ENCODE results near the gene SNRPA. TPM values are rescaled to one million over a fixed set of nuclear protein-coding genes. Genes with fewer than 3 reads are reported as not detected.
"Not testable (repeated sequence)": the region's sequence is repeated elsewhere in the genome, so short reads cannot be mapped to it uniquely, and the experiment has no call there.

The SNRPA gene
- total and polyA plus RNA-seq, 2 of the 8 experiments (the other 6 are each of a cell fraction or from before 2014, with no cell fraction given), result 201 to 202 TPM

DNA sequence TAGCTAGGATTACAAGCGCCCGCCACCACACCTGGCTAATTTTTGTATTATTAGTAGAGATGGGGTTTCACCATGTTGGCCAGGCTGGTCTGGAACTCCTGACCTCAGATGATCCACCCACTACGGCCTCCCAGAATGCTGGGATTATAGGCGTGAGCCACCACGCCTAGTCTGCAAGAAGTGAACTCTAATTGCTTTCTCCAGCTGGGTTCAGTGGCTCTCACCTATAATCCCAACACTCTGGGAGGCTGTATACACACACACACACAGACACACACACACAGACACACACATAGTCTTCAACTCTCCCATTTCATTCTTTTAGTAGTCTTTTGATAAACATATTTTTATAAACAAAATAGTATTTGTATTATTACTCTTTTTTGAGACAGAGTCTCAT, 20.9 kb upstream of the SNRPA start:
- not testable (repeated sequence) for H2AFZ ChIP-seq (ENCODE audit: low read length); H4K5ac ChIP-seq (ENCODE audit: insufficient read length, low read depth, low read length); H3K27me3 ChIP-seq (replicated peaks in 1 of 4; ENCODE audit: control insufficient read depth in 3 of 4, extremely low read depth in 1 of 4, insufficient read depth in 3 of 4, low read length in 3 of 4); FAIRE-seq; H3K27ac ChIP-seq (ENCODE audit: low read depth, low read length); H2BK15ac ChIP-seq (ENCODE audit: low read length); H3K4me2 ChIP-seq (ENCODE audit: insufficient read depth in 1 of 2, low read depth in 2 of 2, low read length in 2 of 2); H2BK20ac ChIP-seq (ENCODE audit: low read length); H3K4me1 ChIP-seq (replicated peaks in 1 of 4; ENCODE audit: control insufficient read depth in 3 of 4, insufficient read depth in 4 of 4, low read length in 3 of 4); H4K20me1 ChIP-seq (replicated peaks in 1 of 2; ENCODE audit: control insufficient read depth in 1 of 2, insufficient read depth in 2 of 2, low read length in 2 of 2); H4K8ac ChIP-seq (ENCODE audit: extremely low read depth, insufficient read depth, low read length); H3K79me2 ChIP-seq (ENCODE audit: control insufficient read depth in 1 of 2, insufficient read depth in 2 of 2, low read length in 2 of 2); H3K18ac ChIP-seq (ENCODE audit: extremely low read depth, low read length); H2BK120ac ChIP-seq (replicated peaks; ENCODE audit: low read depth, low read length); H3K9me3 ChIP-seq (ENCODE audit: insufficient read depth in 2 of 2, low read depth in 1 of 2, low read length in 1 of 2); H3K4ac ChIP-seq (replicated peaks; ENCODE audit: insufficient read length, low read depth, low read length); H2AK5ac ChIP-seq (ENCODE audit: low read depth, low read length); H4K91ac ChIP-seq (replicated peaks; ENCODE audit: insufficient read length, low read length); H3K79me1 ChIP-seq (ENCODE audit: low read depth, low read length); H2BK5ac ChIP-seq (ENCODE audit: low read depth, low read length); H2BK12ac ChIP-seq (ENCODE audit: low read depth, low read length); H3K9ac ChIP-seq (replicated peaks in 1 of 4; ENCODE audit: extremely low read depth in 1 of 4, low read depth in 3 of 4, low read length in 3 of 4); H3K4me3 ChIP-seq (ENCODE audit: extremely low read depth in 1 of 4, insufficient read depth in 2 of 4, low read depth in 3 of 4, low read length in 4 of 4); H3K56ac ChIP-seq (replicated peaks; ENCODE audit: insufficient read length, low read depth, low read length); H3K23me2 ChIP-seq (ENCODE audit: low read depth, low read length); DNase-seq (ENCODE audit: low read depth in 1 of 2, low spot score in 2 of 2); H3K23ac ChIP-seq (ENCODE audit: insufficient read length); H3K14ac ChIP-seq (ENCODE audit: insufficient read length)
- ChIA-PET CTCF (ENCODE audit: partially characterized antibody) (interaction anchor here (0.7 to 1.4 kb wide), 3 partner anchors 9 to 524 kb away, joined by 3 to 4 read pairs (median 4); no protein-coding TSS in a partner anchor), POLR2A (ENCODE audit: partially characterized antibody) (interaction anchor here (0.6 to 2.0 kb wide), 7 partner anchors 10 to 161 kb away, joined by 3 to 6 read pairs (median 3); partner anchors contain the start of genes ACTMAP and EGLN2)
- WGBS, 2 experiments (ENCODE audit: extremely low coverage in 1 of 2, insufficient coverage in 1 of 2, insufficient read length in 1 of 2, insufficient replicate concordance in 2 of 2, low coverage in 1 of 2, low lambda C conversion rate in 2 of 2, missing lambda C conversion rate in 1 of 2), result 89% methylated on average over 5 of the region's 5 CpGs; no CpG with 5 or more reads in 1 of the 2 experiments
- H3K36me3 ChIP-seq (ENCODE audit: control insufficient read depth in 2 of 4, insufficient read depth in 4 of 4, low read length in 3 of 4), result peaks cover 4 to 26% (median 14%) of the 10 kb centered on the region in 4 experiments; a peak in 6 of 8 replicates

DNA sequence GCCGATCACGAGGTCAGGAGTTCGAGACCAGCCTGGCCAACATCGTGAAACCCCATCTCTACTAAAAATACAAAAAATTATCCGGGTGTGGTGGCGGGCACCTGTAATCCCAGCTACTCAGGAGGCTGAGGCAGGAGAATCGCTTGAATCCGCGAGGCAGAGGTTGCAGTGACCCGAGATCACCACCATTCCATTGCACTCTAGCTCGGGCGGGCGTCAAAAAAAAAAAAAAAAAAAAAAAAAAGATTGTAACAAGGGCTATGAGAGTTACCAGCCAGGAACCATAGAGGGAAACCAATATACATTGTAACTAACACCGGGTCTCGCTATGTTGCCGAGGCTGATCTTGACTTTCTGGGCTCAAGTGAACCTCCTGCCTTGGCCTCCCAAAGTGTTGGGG, 18.7 kb upstream of the SNRPA start:
- H3K4me1 ChIP-seq (replicated peaks in 1 of 4; ENCODE audit: control insufficient read depth in 3 of 4, insufficient read depth in 4 of 4, low read length in 3 of 4); H3K23me2 ChIP-seq (ENCODE audit: low read depth, low read length); H3K27me3 ChIP-seq (replicated peaks in 1 of 4; ENCODE audit: control insufficient read depth in 3 of 4, extremely low read depth in 1 of 4, insufficient read depth in 3 of 4, low read length in 3 of 4); H2BK15ac ChIP-seq (ENCODE audit: low read length); H2BK5ac ChIP-seq (ENCODE audit: low read depth, low read length); H2BK12ac ChIP-seq (ENCODE audit: low read depth, low read length); H2AFZ ChIP-seq (ENCODE audit: low read length); H3K56ac ChIP-seq (replicated peaks; ENCODE audit: insufficient read length, low read depth, low read length); H2BK20ac ChIP-seq (ENCODE audit: low read length); H3K4me2 ChIP-seq (ENCODE audit: insufficient read depth in 1 of 2, low read depth in 2 of 2, low read length in 2 of 2); H4K91ac ChIP-seq (replicated peaks; ENCODE audit: insufficient read length, low read length); H2AK5ac ChIP-seq (ENCODE audit: low read depth, low read length); DNase-seq (ENCODE audit: low read depth in 1 of 2, low spot score in 2 of 2); H3K4me3 ChIP-seq (ENCODE audit: extremely low read depth in 1 of 4, insufficient read depth in 2 of 4, low read depth in 3 of 4, low read length in 4 of 4); H3K79me1 ChIP-seq (ENCODE audit: low read depth, low read length); H3K23ac ChIP-seq (ENCODE audit: insufficient read length); H3K18ac ChIP-seq (ENCODE audit: extremely low read depth, low read length); H4K20me1 ChIP-seq (replicated peaks in 1 of 2; ENCODE audit: control insufficient read depth in 1 of 2, insufficient read depth in 2 of 2, low read length in 2 of 2); H4K5ac ChIP-seq (ENCODE audit: insufficient read length, low read depth, low read length); H3K4ac ChIP-seq (replicated peaks; ENCODE audit: insufficient read length, low read depth, low read length); H3K9me3 ChIP-seq (ENCODE audit: insufficient read depth in 2 of 2, low read depth in 1 of 2, low read length in 1 of 2); H3K9ac ChIP-seq (replicated peaks in 1 of 4; ENCODE audit: extremely low read depth in 1 of 4, low read depth in 3 of 4, low read length in 3 of 4); FAIRE-seq; H4K8ac ChIP-seq (ENCODE audit: extremely low read depth, insufficient read depth, low read length); H3K79me2 ChIP-seq (ENCODE audit: control insufficient read depth in 1 of 2, insufficient read depth in 2 of 2, low read length in 2 of 2); H3K27ac ChIP-seq (ENCODE audit: low read depth, low read length); H3K14ac ChIP-seq (ENCODE audit: insufficient read length); H2BK120ac ChIP-seq (replicated peaks; ENCODE audit: low read depth, low read length): not testable (repeated sequence)
- POLR2A ChIA-PET (ENCODE audit: partially characterized antibody), result interaction anchor here (1.0 to 2.1 kb wide), 3 partner anchors 11 to 92 kb away, joined by 3 to 9 read pairs (median 3); no protein-coding TSS in a partner anchor
- CTCF ChIA-PET (ENCODE audit: partially characterized antibody), result interaction anchor here (1.0 to 2.3 kb wide), 3 partner anchors 10 to 15 kb away, joined by 3 to 10 read pairs (median 4); partner anchors contain the start of genes COQ8B and ITPKC
- H3K36me3 ChIP-seq (ENCODE audit: control insufficient read depth in 2 of 4, insufficient read depth in 4 of 4, low read length in 3 of 4), result peaks cover 4 to 34% (median 20%) of the 10 kb centered on the region in 4 experiments; a peak in 6 of 8 replicates
- WGBS, 2 experiments (ENCODE audit: extremely low coverage in 1 of 2, insufficient coverage in 1 of 2, insufficient read length in 1 of 2, insufficient replicate concordance in 2 of 2, low coverage in 1 of 2, low lambda C conversion rate in 2 of 2, missing lambda C conversion rate in 1 of 2), result 93% methylated on average over 16 of the region's 16 CpGs; no CpG with 5 or more reads in 1 of the 2 experiments

All from H1 (cell line).